K562 (cell line): ENCODE results near the gene COL25A1. TPM values are rescaled to one million over a fixed set of nuclear protein-coding genes. Genes with fewer than 3 reads are reported as not detected.

ENCODE experiments used
- ATAC-seq: fragments of 200-7000 bp; cut with Tn5 transposase; 3 replicates; pipeline ENCODE4 v1.9.1; 2020; ENCODE audit warnings: moderate library complexity
- BruUV-seq: library from RNA; stranded (reverse); fragments of 400-500 nt; replicated peaks from 2 replicates; lab custom pipeline; 2021; lab: Mats Ljungman, UMichigan
- CTCF ChIA-PET: fragments of 300-600 bp; formaldehyde crosslinking; extraction: SDS; loops from one replicate; lab custom pipeline; 2021; ENCODE audit warnings: low intra/inter-chr PET ratio; lab: Yijun Ruan, JAX
- POLR2A ChIA-PET: fragments of 300-600, 350-650 bp; sonication (Branson Sonifier 250); formaldehyde crosslinking; extraction: SDS; loops from one replicate; lab custom pipeline; 2021; ENCODE audit warnings: antibody characterized with exemption, inconsistent platforms; lab: Yijun Ruan, JAX
- DNase-seq, 4 experiments: peaks; one replicate each; pipeline versions ENCODE4 v3.0.0 to v3.0.0-alpha.2; 2011 to 2018; ENCODE audit warnings: low spot score in 3 of 4, mixed read lengths in 3 of 4; ENCODE audit errors: extremely low read depth in 1 of 4
- FAIRE-seq: peaks from 2 replicates; lab custom pipeline; 2011; peaks lifted over from hg19 to GRCh38; lab: Jason Lieb, UNC
- H2AFZ ChIP-seq: 2 replicates; pipeline ENCODE4 v1.6.0; 2011; ENCODE audit warnings: low read depth, low read length, control low read depth, inconsistent platforms
- H3K27ac ChIP-seq: fragments of 200-600 bp; 3 replicates; pipeline ENCODE4 v1.8.0; 2011; ENCODE audit warnings: low read depth, mild to moderate bottlenecking, control low read depth, inconsistent platforms, low read length, moderate library complexity, mixed read lengths; ENCODE audit errors: extremely low read depth
- H3K27me3 ChIP-seq, 2 experiments: fragments of 300-600 bp in 1 of 2; 2 replicates in 1 of 2; 3 replicates in 1 of 2; pipeline versions ENCODE4 v1.6.0 to v1.8.0; 2011; ENCODE audit warnings: inconsistent platforms in 2 of 2, low read length in 2 of 2, mild to moderate bottlenecking in 1 of 2, mixed read lengths in 1 of 2, moderate library complexity in 1 of 2; ENCODE audit not compliant: control insufficient read depth in 2 of 2, insufficient read depth in 2 of 2
- H3K36me3 ChIP-seq: fragments of 300-600 bp; 3 replicates; pipeline ENCODE4 v1.8.0; 2011; ENCODE audit warnings: mild to moderate bottlenecking, low read length, inconsistent platforms; ENCODE audit not compliant: control insufficient read depth, insufficient read depth
- H3K4me1 ChIP-seq, 2 experiments: fragments of 200-600 bp in 1 of 2; replicated peaks in 1 of 2; 2 replicates in 1 of 2; 3 replicates in 1 of 2; pipeline versions ENCODE4 v1.5.1 to v1.8.0; 2011; ENCODE audit warnings: inconsistent platforms in 2 of 2, low read length in 2 of 2, mild to moderate bottlenecking in 1 of 2, mixed read lengths in 1 of 2, moderate library complexity in 1 of 2; ENCODE audit not compliant: control insufficient read depth in 2 of 2, insufficient read depth in 2 of 2
- H3K4me2 ChIP-seq: 2 replicates; pipeline ENCODE4 v1.6.1; 2011; ENCODE audit warnings: low read length, control low read depth, inconsistent platforms, mixed read lengths; ENCODE audit not compliant: insufficient read depth
- H3K4me3 ChIP-seq: fragments of 200-600 bp; sonication (generic), shearing (Covaris generic); 2 replicates; pipeline ENCODE4 v1.5.1; 2016; ENCODE audit warnings: control low read depth, inconsistent platforms
- H3K79me2 ChIP-seq: fragments of 200-600 bp; 3 replicates; pipeline ENCODE4 v1.8.0; 2011; ENCODE audit warnings: low read length, inconsistent platforms; ENCODE audit not compliant: control insufficient read depth, insufficient read depth
- H3K9ac ChIP-seq, 2 experiments: 2 replicates each; pipeline versions ENCODE4 v1.6.0 to v1.6.1; 2011; ENCODE audit warnings: low read depth in 2 of 2, low read length in 2 of 2, control low read depth in 1 of 2, inconsistent platforms in 1 of 2, mild to moderate bottlenecking in 1 of 2, mixed read lengths in 1 of 2; ENCODE audit not compliant: insufficient read depth in 1 of 2
- H3K9me1 ChIP-seq: one replicate; pipeline ENCODE4 v1.6.0; 2011; ENCODE audit warnings: inconsistent platforms, mild to moderate bottlenecking, low read length, moderate library complexity; ENCODE audit not compliant: control insufficient read depth, insufficient read depth
- H3K9me3 ChIP-seq: replicated peaks from 2 replicates; pipeline ENCODE4 v1.5.1; 2011; ENCODE audit warnings: low read depth, low read length, inconsistent platforms; ENCODE audit not compliant: control insufficient read depth, insufficient read depth
- H4K20me1 ChIP-seq: replicated peaks from 2 replicates; pipeline ENCODE4 v1.6.1; 2011; ENCODE audit warnings: low read length, inconsistent platforms, mixed read lengths; ENCODE audit not compliant: control insufficient read depth, insufficient read depth
- ASH1L ChIP-seq: fragments of 450-650 bp; IDR thresholded peaks from 2 replicates; pipeline ENCODE4 v1.6.1; 2018; ENCODE audit warnings: borderline replicate concordance, mild to moderate bottlenecking, low read depth; ENCODE audit not compliant: partially characterized antibody
- GTF2B ChIP-seq: IDR thresholded peaks from 2 replicates; pipeline ENCODE4 v1.6.1; 2011; ENCODE audit not compliant: insufficient read length; ENCODE audit errors: extremely low read depth
- MAFG ChIP-seq: fragments of 450-650 bp; conservative IDR thresholded peaks from 2 replicates; pipeline ENCODE4 v1.6.1; 2016; ENCODE audit warnings: missing genetic modification characterization, missing compliant biosample characterization
- NONO ChIP-seq, 2 experiments: fragments of 200-400 bp in 1 of 2; fragments of 450-650 bp in 1 of 2; formaldehyde crosslinking in 1 of 2; IDR thresholded peaks; 2 replicates each; pipeline ENCODE4 v1.6.1; 2017; ENCODE audit warnings: low read depth in 2 of 2, mild to moderate bottlenecking in 2 of 2, moderate library complexity in 2 of 2, low read length in 1 of 2
- POLR2AphosphoS2 ChIP-seq: IDR thresholded peaks from 2 replicates; pipeline ENCODE4 v1.6.1; 2012; ENCODE audit warnings: low read length, improper control_type of control experiment
- RBM14 ChIP-seq: fragments of 200-400 bp; formaldehyde crosslinking; IDR thresholded peaks from 2 replicates; pipeline ENCODE4 v1.6.1; 2018; ENCODE audit warnings: low read depth, mild to moderate bottlenecking, low read length, moderate library complexity, borderline replicate concordance; ENCODE audit not compliant: insufficient read depth
- ZBTB17 ChIP-seq: fragments of 450-650 bp; formaldehyde crosslinking; IDR thresholded peaks from 2 replicates; pipeline ENCODE4 v1.4.0; 2020; ENCODE audit warnings: mild to moderate bottlenecking
- ZNF121 ChIP-seq: sonication (generic); formaldehyde crosslinking; conservative IDR thresholded peaks from 2 replicates; pipeline ENCODE4 v1.8.0; 2022; ENCODE audit warnings: missing genetic modification reagents
- ZNF764 ChIP-seq: fragments of 250-450 bp; sonication (Bioruptor Pico); IDR thresholded peaks from 2 replicates; pipeline ENCODE4 v1.4.0; 2020; ENCODE audit warnings: low read depth, mild to moderate bottlenecking, moderate library complexity
- WGBS: fragments of 100-300 bp; shearing (Covaris generic); methylation state at CpG from one replicate; pipeline ENCODE4 v1.1.6; 2016; ENCODE audit warnings: low coverage, mixed read lengths; ENCODE audit not compliant: insufficient coverage; ENCODE audit errors: missing lambda C conversion rate; 5-methylcytosine and 5-hydroxymethylcytosine counted together
- in situ Hi-C: fragments of 300-500 bp; cut with MboI; formaldehyde crosslinking; loops from 4 replicates; pipeline ENCODE4 v1.15.0; 2018; ENCODE audit warnings: inconsistent platforms, mixed read lengths
- intact Hi-C: fragments of 100-400 bp; cut with micrococcal nuclease; formaldehyde crosslinking; loops from 2 replicates; pipeline ENCODE4 v1.14.2; 2022
- polyA plus RNA-seq, 8 experiments: library from polyadenylated mRNA; depleted of rRNA in 4 of 8; stranded (reverse) in 5 of 8; unstranded in 3 of 8; fragments of >200 nt; fragmentation: Nextera tagmentation in 2 of 8; fragmentation: Illumina TruSeq in 1 of 8; extraction: Ambion mirVana in 2 of 8; extraction: Trizol in 1 of 8; gene quantifications; 2 replicates each; pipeline versions ENCODE4 v1.2.1 to v1.2.3, GENCODE V29; 2011 to 2014; ENCODE audit warnings: inconsistent platforms in 1 of 8, missing spikeins in 1 of 8
- total RNA-seq, 7 experiments: library from RNA; depleted of rRNA in 6 of 7; stranded (reverse); fragments of >200 nt in 6 of 7; fragmentation: Illumina TruSeq in 2 of 7; extraction: Trizol in 2 of 7; gene quantifications; 2 replicates each; pipeline versions ENCODE4 v1.2.1 to v1.2.3, GENCODE V29; 2011 to 2021; ENCODE audit warnings: low replicate concordance in 1 of 7

COL25A1 gene
- total and polyA plus RNA-seq, 9 of the 15 experiments (the other 6 are each of a cell fraction or from before 2014, with no cell fraction given), result 0.03 to 0.62 (median 0.27) TPM

DNA sequence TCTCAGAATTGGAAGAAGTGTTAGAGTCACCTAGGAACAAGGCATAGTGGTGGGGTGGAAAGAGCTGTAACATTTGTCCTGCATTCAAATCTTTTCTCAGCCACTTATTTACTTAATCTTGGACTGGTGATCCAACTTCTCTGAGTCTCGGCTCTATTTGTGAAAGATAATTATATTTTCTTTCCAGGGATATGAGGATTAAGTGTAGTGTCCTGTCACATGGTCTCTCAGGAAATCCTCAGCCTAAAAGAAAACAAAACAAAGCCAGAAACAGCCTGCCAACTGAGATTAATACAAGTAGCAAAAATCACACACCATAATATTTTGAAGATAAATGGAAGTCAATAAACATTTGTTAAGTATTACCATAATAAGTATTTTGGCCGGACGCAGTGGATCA, 506.3 kb downstream of the COL25A1 start:
- peaks cover 6 to 18% of the 10 kb centered on the region in 2 experiments; a peak in 3 of 5 replicates for H3K27me3 ChIP-seq
- no peaks in the 10 kb centered on the region for H3K9me1 ChIP-seq
- H3K9ac ChIP-seq, result no peak overlapping the region
- no peaks in the 10 kb centered on the region for H3K36me3 ChIP-seq
- no peak overlapping the region for H2AFZ ChIP-seq
- no peak overlapping the region for H3K27ac ChIP-seq
- ChIA-PET POLR2A (no interaction called here), CTCF (no interaction called here)
- H4K20me1 ChIP-seq, result no peaks in the 10 kb centered on the region
- no TSS peak for BruUV-seq
- H3K4me2 ChIP-seq, result no peak overlapping the region
- 4% methylated on average over 3 of the region's 3 CpGs for WGBS
- intact Hi-C loops, result no loop called here
- no peak overlapping the region for H3K4me3 ChIP-seq
- TF ChIP-seq RBM14, result no peak
- TF ChIP-seq MAFG (tag), result no peak
- TF ChIP-seq GTF2B, result no peak
- TF ChIP-seq ZNF121, result no peak
- TF ChIP-seq ASH1L, result no peak
- TF ChIP-seq ZBTB17 (CRISPR knock-in tag), result no peak
- no peak for TF ChIP-seq POLR2AphosphoS2
- no peak for TF ChIP-seq ZNF764 (CRISPR knock-in tag)
- TF ChIP-seq NONO (IDR thresholded peaks at IDR 0.05; ENCODE audit: low read depth in 2 of 2, low read length in 1 of 2), result no peak
- FAIRE-seq (no peak), ATAC-seq (no peak), DNase-seq (no peak)
- no peaks in the 10 kb centered on the region for H3K9me3 ChIP-seq
- in situ Hi-C loops, result no loop called here
- H3K4me1 ChIP-seq, result no peaks in the 10 kb centered on the region; a peak in 1 of 5 replicates
- no peaks in the 10 kb centered on the region for H3K79me2 ChIP-seq
